GM23338 (cell line): Measurements from ENCODE around the gene COL20A1. TPM values are rescaled to one million over a fixed set of nuclear protein-coding genes. Genes with fewer than 3 reads are reported as not detected.

Experiments
- ATAC-seq: fragments of 200-7000 bp; cut with Tn5 transposase; 3 replicates; pipeline ENCODE4 v1.9.1; 2020
- DNase-seq: peaks from one replicate; pipeline ENCODE4 v3.0.0-alpha.2; 2015; ENCODE audit warnings: low spot score
- H2AFZ ChIP-seq: fragments of 200-600 bp; sonication (generic); 2 replicates; pipeline ENCODE4 v1.8.0; 2016; ENCODE audit warnings: antibody characterized with exemption, mild to moderate bottlenecking, moderate library complexity
- H3F3A ChIP-seq: fragments of 200-600 bp; sonication (generic); replicated peaks from 2 replicates; pipeline ENCODE4 v1.8.0; 2017; ENCODE audit warnings: antibody characterized with exemption, mixed run types, low read depth
- H3K27ac ChIP-seq: fragments of 200-600 bp; sonication (generic); 2 replicates; pipeline ENCODE4 v1.6.1; 2016; ENCODE audit warnings: low read depth
- H3K27me3 ChIP-seq: fragments of 200-600 bp; sonication (generic); 2 replicates; pipeline ENCODE4 v1.8.0; 2016; ENCODE audit warnings: mild to moderate bottlenecking, mixed run types, moderate library complexity; ENCODE audit not compliant: insufficient read depth
- H3K36me3 ChIP-seq: fragments of 200-600 bp; sonication (generic); 2 replicates; pipeline ENCODE4 v1.8.0; 2016; ENCODE audit warnings: mild to moderate bottlenecking; ENCODE audit not compliant: insufficient read depth
- H3K4me1 ChIP-seq: fragments of 200-600 bp; sonication (generic); 2 replicates; pipeline ENCODE4 v1.8.0; 2016; ENCODE audit warnings: mild to moderate bottlenecking, moderate library complexity; ENCODE audit not compliant: insufficient read depth
- H3K4me2 ChIP-seq: fragments of 200-600 bp; sonication (generic); 2 replicates; pipeline ENCODE4 v1.7.1; 2017; ENCODE audit warnings: mixed run types
- H3K4me3 ChIP-seq: fragments of 200-600 bp; sonication (generic); 2 replicates; pipeline ENCODE4 v1.6.1; 2016; ENCODE audit warnings: mixed run types
- H3K79me2 ChIP-seq: fragments of 200-600 bp; sonication (generic); replicated peaks from 2 replicates; pipeline ENCODE4 v1.8.0; 2017; ENCODE audit warnings: mild to moderate bottlenecking; ENCODE audit not compliant: insufficient read depth
- H3K9me2 ChIP-seq: fragments of 200-600 bp; sonication (generic); 2 replicates; pipeline ENCODE4 v1.8.0; 2017; ENCODE audit not compliant: insufficient read depth
- H4K20me1 ChIP-seq: fragments of 200-600 bp; sonication (generic); replicated peaks from 2 replicates; pipeline ENCODE4 v1.8.0; 2017; ENCODE audit warnings: mild to moderate bottlenecking; ENCODE audit not compliant: insufficient read depth
- H3K27ac Mint-ChIP-seq: 2 replicates; pipeline ENCODE4 v1.8.0; 2020; ENCODE audit warnings: inconsistent platforms, mild to moderate bottlenecking, moderate library complexity, mixed read lengths
- H3K27me3 Mint-ChIP-seq: 3 replicates; pipeline ENCODE4 v1.8.0; 2022; ENCODE audit warnings: low read depth, mild to moderate bottlenecking, moderate library complexity, mixed read lengths, inconsistent platforms; ENCODE audit not compliant: insufficient read depth, poor library complexity
- H3K36me3 Mint-ChIP-seq: 3 replicates; pipeline ENCODE4 v1.8.0; 2021; ENCODE audit warnings: low read depth, mild to moderate bottlenecking, inconsistent platforms, moderate library complexity, mixed read lengths
- H3K4me1 Mint-ChIP-seq: 3 replicates; pipeline ENCODE4 v1.8.0; 2020; ENCODE audit warnings: mild to moderate bottlenecking, inconsistent platforms, mixed read lengths
- H3K4me3 Mint-ChIP-seq: 3 replicates; pipeline ENCODE4 v1.8.0; 2021; ENCODE audit warnings: moderate library complexity, mild to moderate bottlenecking, inconsistent platforms, mixed read lengths
- H3K9me3 Mint-ChIP-seq: 3 replicates; pipeline ENCODE4 v1.8.0; 2020; ENCODE audit warnings: moderate library complexity, mild to moderate bottlenecking, inconsistent platforms, mixed read lengths
- CREB1 ChIP-seq: fragments of 250-450 bp; sonication (Bioruptor Pico); IDR thresholded peaks from 2 replicates; pipeline ENCODE4 v1.5.0; 2020; ENCODE audit warnings: low read depth, mild to moderate bottlenecking, moderate library complexity
- CTCF ChIP-seq, 2 experiments: fragments of 200-600 bp in 1 of 2; sonication (generic) in 1 of 2; conservative IDR thresholded peaks; 2 replicates each; pipeline versions ENCODE4 v1.5.1 to v1.6.1; 2016 to 2017; ENCODE audit warnings: antibody characterized with exemption in 2 of 2, low read depth in 2 of 2, mild to moderate bottlenecking in 2 of 2, moderate library complexity in 1 of 2
- ETS1 ChIP-seq: IDR thresholded peaks from 2 replicates; pipeline ENCODE4 v1.6.1; 2016; ENCODE audit warnings: antibody characterized with exemption
- EZH2 ChIP-seq: fragments of 200-600 bp; sonication (generic); IDR thresholded peaks from one replicate; pipeline ENCODE4 v1.8.0; 2017; ENCODE audit warnings: antibody characterized with exemption, mild to moderate bottlenecking, low read depth; ENCODE audit not compliant: unreplicated experiment
- EZH2phosphoT487 ChIP-seq: fragments of 200-600 bp; sonication (generic); IDR thresholded peaks from one replicate; pipeline ENCODE4 v1.8.1; 2018; ENCODE audit warnings: antibody characterized with exemption; ENCODE audit not compliant: unreplicated experiment
- NANOG ChIP-seq: IDR thresholded peaks from 2 replicates; pipeline ENCODE4 v1.6.1; 2016; ENCODE audit warnings: antibody characterized with exemption, borderline replicate concordance
- POLR2AphosphoS5 ChIP-seq: IDR thresholded peaks from 2 replicates; pipeline ENCODE4 v1.6.1; 2016; ENCODE audit warnings: antibody characterized with exemption, low read depth
- REST ChIP-seq: IDR thresholded peaks from one replicate; pipeline ENCODE4 v1.6.1; 2018; ENCODE audit warnings: antibody characterized with exemption; ENCODE audit not compliant: unreplicated experiment
- STAT1 ChIP-seq: IDR thresholded peaks from one replicate; pipeline ENCODE4 v1.6.1; 2016; ENCODE audit warnings: antibody characterized with exemption; ENCODE audit not compliant: unreplicated experiment
- ZNF114 ChIP-seq: fragments of 250-450 bp; sonication (Bioruptor Pico); IDR thresholded peaks from 2 replicates; pipeline ENCODE4 v1.5.0; 2020; ENCODE audit warnings: mild to moderate bottlenecking, moderate library complexity
- ZNF331 ChIP-seq: fragments of 250-450 bp; sonication (Bioruptor Pico); IDR thresholded peaks from 2 replicates; pipeline ENCODE4 v1.5.0; 2020; ENCODE audit warnings: low read depth, mild to moderate bottlenecking, moderate library complexity
- ZNF462 ChIP-seq: fragments of 250-450 bp; sonication (Bioruptor Pico); IDR thresholded peaks from 2 replicates; pipeline ENCODE4 v1.5.0; 2020; ENCODE audit warnings: mild to moderate bottlenecking, moderate library complexity
- polyA plus RNA-seq: library from polyadenylated mRNA; unstranded; fragments of >200 nt; fragmentation: Nextera tagmentation; extraction: Ambion mirVana; gene quantifications from 2 replicates; pipeline ENCODE4 v1.2.1, GENCODE V29; 2016
- total RNA-seq: library from RNA; depleted of rRNA; stranded (reverse); fragments of >200 nt; shearing (Covaris generic); gene quantifications from 2 replicates; pipeline ENCODE4 v1.2.3, GENCODE V29; 2014

COL20A1 gene
- total and polyA plus RNA-seq, 2 experiments from 2014 or later, result 0.28 to 0.79 TPM

GRCh38 chr20:63285636-63286615 is 7.1 kb upstream of the COL20A1 start:
- no peaks in the 10 kb centered on the region for H3K27me3 ChIP-seq
- DNase-seq (no peak), ATAC-seq (no peak)
- no peak overlapping the region for H3K4me3 ChIP-seq
- peaks cover 11% of the 10 kb centered on the region for H3K27me3 Mint-ChIP-seq
- no peak overlapping the region for H3K4me3 Mint-ChIP-seq
- no peaks in the 10 kb centered on the region for H3K9me3 Mint-ChIP-seq
- peaks cover 6% of the 10 kb centered on the region; the same call in 1 of the 2 replicates for H3K4me1 ChIP-seq
- H3K4me1 Mint-ChIP-seq, result peaks cover 3% of the 10 kb centered on the region; the same call in 2 of the 3 replicates
- no peaks in the 10 kb centered on the region for H3K79me2 ChIP-seq
- H3K27ac ChIP-seq, result no peak overlapping the region
- H3F3A ChIP-seq, result no peaks in the 10 kb centered on the region
- H2AFZ ChIP-seq, result no peak overlapping the region
- no peak overlapping the region for H3K4me2 ChIP-seq
- no peak overlapping the region for H3K27ac Mint-ChIP-seq
- no peak for TF ChIP-seq POLR2AphosphoS5
- TF ChIP-seq STAT1, result no peak
- TF ChIP-seq CTCF (conservative IDR thresholded peaks at IDR 0.05; ENCODE audit: low read depth in 2 of 2), result no peak
- no peak for TF ChIP-seq EZH2phosphoT487
- TF ChIP-seq EZH2, result no peak
- TF ChIP-seq REST, result no peak
- no peak for TF ChIP-seq NANOG
- TF ChIP-seq CREB1, result no peak
- no peak for TF ChIP-seq ETS1
- TF ChIP-seq ZNF462 (CRISPR knock-in tag), result no peak
- TF ChIP-seq ZNF114 (CRISPR knock-in tag), result no peak
- no peak for TF ChIP-seq ZNF331
- H4K20me1 ChIP-seq, result no peaks in the 10 kb centered on the region
- peaks cover 25% of the 10 kb centered on the region for H3K36me3 Mint-ChIP-seq
- no peaks in the 10 kb centered on the region for H3K9me2 ChIP-seq
- H3K36me3 ChIP-seq, result no peaks in the 10 kb centered on the region; the same call in 1 of the 2 replicates
